Brain microvascular endothelial cell (primary cell): ENCODE measurements around the gene LEAP2.

Source experiments
- DNase-seq: peaks from one replicate; pipeline ENCODE4 v3.0.0-alpha.2; 2020
- H3K27ac ChIP-seq: fragments of 250-450 bp; sonication (Bioruptor Pico); 2 replicates; pipeline ENCODE4 v1.5.1; 2020; ENCODE audit warnings: mild to moderate bottlenecking, moderate library complexity
- H3K27me3 ChIP-seq: fragments of 250-450 bp; sonication (Bioruptor Pico); replicated peaks from 2 replicates; pipeline ENCODE4 v1.5.1; 2020; ENCODE audit warnings: mild to moderate bottlenecking
- H3K36me3 ChIP-seq: fragments of 250-450 bp; sonication (Bioruptor Pico); replicated peaks from 2 replicates; pipeline ENCODE4 v1.5.1; 2020; ENCODE audit warnings: mild to moderate bottlenecking
- H3K4me3 ChIP-seq: 2 replicates; pipeline ENCODE4 v1.5.1; 2011; ENCODE audit warnings: low read depth, mild to moderate bottlenecking, control low read depth, low read length, moderate library complexity
- CTCF ChIP-seq: IDR thresholded peaks from 2 replicates; pipeline ENCODE4 v1.5.1; 2011; ENCODE audit warnings: low read depth, mild to moderate bottlenecking, moderate library complexity, low read length, control low read depth, inconsistent platforms; ENCODE audit errors: missing control alignments
- in situ Hi-C: cut with HindIII; loops from 2 replicates; pipeline ENCODE4 v1.10.0; 2017; ENCODE audit warnings: low sequenced_read_pairs, low pct_ligation_motif_present

LEAP2 gene

GRCh38 chr5:132873119-132873929, at the start of gene LEAP2:
LEAP2 (plus strand) TSS chr5:132873668; CDS start chr5:132873695, 27 bp downstream.
- Histone ChIP-seq H3K27ac (no peak within 1 kb of the TSS), H3K4me3 (no peak within 1 kb of the TSS), H3K36me3 (peaks cover 47% of the 10 kb centered on the region), H3K27me3 (no peaks in the 10 kb centered on the region)
- no peak for DNase-seq
- no peak for TF ChIP-seq CTCF
- in situ Hi-C loops = no loop called here

GRCh38 chr5:132824426-132824825, 49.0 kb upstream of the LEAP2 start:
- no peak for TF ChIP-seq CTCF
- no peak for DNase-seq
- H3K4me3 ChIP-seq = no peak overlapping the region
- in situ Hi-C loops = no loop called here
- no peaks in the 10 kb centered on the region for H3K27me3 ChIP-seq
- H3K36me3 ChIP-seq = no peaks in the 10 kb centered on the region
- H3K27ac ChIP-seq = no peak overlapping the region

GRCh38 chr5:132825033-132825833, 48.2 kb upstream of the LEAP2 start:
- H3K36me3 ChIP-seq = no peaks in the 10 kb centered on the region
- no peak overlapping the region for H3K27ac ChIP-seq
- H3K27me3 ChIP-seq = no peaks in the 10 kb centered on the region
- DNase-seq = no peak
- H3K4me3 ChIP-seq = no peak overlapping the region
- TF ChIP-seq CTCF = no peak
- in situ Hi-C loops = no loop called here

GRCh38 chr5:132825834-132826391, 47.6 kb upstream of the LEAP2 start:
- H3K27me3 ChIP-seq = no peaks in the 10 kb centered on the region
- no peaks in the 10 kb centered on the region for H3K36me3 ChIP-seq
- DNase-seq = no peak
- H3K27ac ChIP-seq = no peak overlapping the region
- TF ChIP-seq CTCF = no peak
- in situ Hi-C loops = no loop called here
- peak overlapping the region; percentile 12 for H3K4me3 ChIP-seq

GRCh38 chr5:132826424-132827082, 46.9 kb upstream of the LEAP2 start:
- no peaks in the 10 kb centered on the region for H3K36me3 ChIP-seq
- TF ChIP-seq CTCF = no peak
- no peaks in the 10 kb centered on the region for H3K27me3 ChIP-seq
- in situ Hi-C loops = no loop called here
- no peak overlapping the region for H3K27ac ChIP-seq
- H3K4me3 ChIP-seq = no peak overlapping the region
- no peak for DNase-seq
